ACHN (cell line): Measurements from ENCODE around the gene SEMA4D.
A peak's percentile ranks its signal among the peaks of the same experiment; 100 is the strongest.

Source experiments
- DNase-seq: peaks from one replicate; pipeline ENCODE4 v3.0.0-alpha.2; 2015
- in situ Hi-C: cut with HindIII; loops from 2 replicates; pipeline ENCODE4 v1.10.0; 2017; ENCODE audit warnings: low sequenced_read_pairs, low pct_ligation_motif_present, low pct_unique_long_range_greater_than_20kb

SEMA4D gene

GRCh38 chr9:89497978-89498851, at the start of gene SEMA4D:
SEMA4D (minus strand) TSS chr9:89498113; CDS start chr9:89405456, 92,657 bp downstream.
- peak; percentile 77 for DNase-seq
- in situ Hi-C loops = no loop called here

GRCh38 chr9:89547000-89547399, 49.1 kb upstream of the SEMA4D start:
- DNase-seq = no peak
- in situ Hi-C loops = no loop called here

GRCh38 chr9:89544279-89544661, 46.4 kb upstream of the SEMA4D start:
- in situ Hi-C loops = no loop called here

GRCh38 chr9:89543621-89544278, 45.8 kb upstream of the SEMA4D start:
- no peak for DNase-seq
- in situ Hi-C loops = no loop called here

More at GRCh38 chr9:89544279-89544661, 46.4 kb upstream of the SEMA4D start:
- DNase-seq = no peak

GRCh38 chr9:89543111-89543510, 45.2 kb upstream of the SEMA4D start:
- in situ Hi-C loops = no loop called here
- no peak for DNase-seq

- in situ Hi-C loops = no loop called here
Observed at GRCh38 chr9:89542401-89543021, 44.6 kb upstream of the SEMA4D start.

GRCh38 chr9:89541798-89542197, 43.9 kb upstream of the SEMA4D start:
- in situ Hi-C loops = no loop called here
- no peak for DNase-seq

More at GRCh38 chr9:89542401-89543021, 44.6 kb upstream of the SEMA4D start:
- no peak for DNase-seq

- in situ Hi-C loops = no loop called here
Observed at GRCh38 chr9:89539374-89539773, 41.5 kb upstream of the SEMA4D start.

GRCh38 chr9:89538871-89539270, 41.0 kb upstream of the SEMA4D start:
- in situ Hi-C loops = no loop called here
- DNase-seq = no peak

More at GRCh38 chr9:89539374-89539773, 41.5 kb upstream of the SEMA4D start:
- no peak for DNase-seq

GRCh38 chr9:89537166-89537565, 39.3 kb upstream of the SEMA4D start:
- in situ Hi-C loops = no loop called here
- DNase-seq = no peak

- in situ Hi-C loops = no loop called here
- no peak for DNase-seq
Observed at GRCh38 chr9:89536600-89536999, 38.7 kb upstream of the SEMA4D start.

- no peak for DNase-seq
- in situ Hi-C loops = no loop called here
Observed at GRCh38 chr9:89536145-89536574, 38.2 kb upstream of the SEMA4D start.

- no peak for DNase-seq
- in situ Hi-C loops = no loop called here
Observed at GRCh38 chr9:89535461-89535860, 37.5 kb upstream of the SEMA4D start.

GRCh38 chr9:89534515-89535287, 36.8 kb upstream of the SEMA4D start:
- in situ Hi-C loops = no loop called here

GRCh38 chr9:89533411-89534095, 35.6 kb upstream of the SEMA4D start:
- no peak for DNase-seq
- in situ Hi-C loops = no loop called here

More at GRCh38 chr9:89534515-89535287, 36.8 kb upstream of the SEMA4D start:
- DNase-seq = peak; percentile 72

- no peak for DNase-seq
- in situ Hi-C loops = no loop called here
Observed at GRCh38 chr9:89532944-89533343, 35.0 kb upstream of the SEMA4D start.

- no peak for DNase-seq
Observed at GRCh38 chr9:89532478-89532877, 34.6 kb upstream of the SEMA4D start.

GRCh38 chr9:89531766-89532165, 33.9 kb upstream of the SEMA4D start:
- in situ Hi-C loops = no loop called here
- no peak for DNase-seq

More at GRCh38 chr9:89532478-89532877, 34.6 kb upstream of the SEMA4D start:
- in situ Hi-C loops = no loop called here
